ENCODE results near the gene RESP18.

The RESP18 gene

GRCh38 chr2:219353129-219353528 is 20.6 kb upstream of the RESP18 start:
- Mint-ChIP-seq H3K4me3 (no peak overlapping the region), H3K27ac (no peak overlapping the region), H3K4me1 (no peaks in the 10 kb centered on the region), H3K36me3 (ENCODE audit: low read depth) (no peaks in the 10 kb centered on the region), H3K9me3 (no peaks in the 10 kb centered on the region), H3K27me3 (ENCODE audit: low read depth) (peaks cover 89% of the 10 kb centered on the region)
- TF ChIP-seq CTCF (IDR thresholded peaks at IDR 0.05; ENCODE audit: unreplicated experiment in 3 of 3), result no peak

- H3K4me1 Mint-ChIP-seq, result no peaks in the 10 kb centered on the region
Observed at GRCh38 chr2:219352448-219353023, 20.0 kb upstream of the RESP18 start.

GRCh38 chr2:219350710-219351221 is 18.2 kb upstream of the RESP18 start:
- Mint-ChIP-seq H3K27me3 (ENCODE audit: low read depth) (peaks cover 87% of the 10 kb centered on the region), H3K9me3 (no peaks in the 10 kb centered on the region), H3K4me3 (no peak overlapping the region), H3K4me1 (no peaks in the 10 kb centered on the region), H3K36me3 (ENCODE audit: low read depth) (no peaks in the 10 kb centered on the region), H3K27ac (no peak overlapping the region)
- no peak for TF ChIP-seq CTCF (IDR thresholded peaks at IDR 0.05; ENCODE audit: unreplicated experiment in 3 of 3)

More at GRCh38 chr2:219352448-219353023, 20.0 kb upstream of the RESP18 start:
- Mint-ChIP-seq H3K4me3 (no peak overlapping the region), H3K9me3 (no peaks in the 10 kb centered on the region), H3K27ac (no peak overlapping the region), H3K27me3 (ENCODE audit: low read depth) (peaks cover 89% of the 10 kb centered on the region), H3K36me3 (ENCODE audit: low read depth) (no peaks in the 10 kb centered on the region)
- peak; percentile 40 to 55 (median 41) for TF ChIP-seq CTCF (IDR thresholded peaks at IDR 0.05; ENCODE audit: unreplicated experiment in 3 of 3)

- Mint-ChIP-seq H3K4me1 (peaks cover under 1% of the 10 kb centered on the region), H3K36me3 (ENCODE audit: low read depth) (no peaks in the 10 kb centered on the region), H3K27ac (no peak overlapping the region), H3K27me3 (ENCODE audit: low read depth) (peaks cover 81% of the 10 kb centered on the region), H3K4me3 (no peak overlapping the region), H3K9me3 (no peaks in the 10 kb centered on the region)
- no peak for TF ChIP-seq CTCF (IDR thresholded peaks at IDR 0.05; ENCODE audit: unreplicated experiment in 3 of 3)
Observed at GRCh38 chr2:219350215-219350614, 17.7 kb upstream of the RESP18 start.

- Mint-ChIP-seq H3K27ac (no peak overlapping the region), H3K4me3 (no peak overlapping the region), H3K9me3 (no peaks in the 10 kb centered on the region), H3K27me3 (ENCODE audit: low read depth) (peaks cover 64% of the 10 kb centered on the region), H3K4me1 (peaks cover 6% of the 10 kb centered on the region), H3K36me3 (ENCODE audit: low read depth) (no peaks in the 10 kb centered on the region)
- TF ChIP-seq CTCF (IDR thresholded peaks at IDR 0.05; ENCODE audit: unreplicated experiment in 3 of 3), result no peak
Observed at GRCh38 chr2:219344751-219345430, 12.3 kb upstream of the RESP18 start.

Data from nephron (organoid).